ENCODE results near the gene ADAM17. TPM values are rescaled to one million over a fixed set of nuclear protein-coding genes. Genes with fewer than 3 reads are reported as not detected.

The ADAM17 gene
- total and polyA plus RNA-seq, 4 donors = 3.3 to 14.1 (median 7.9) TPM

GRCh38 chr2:9440058-9440727 is 115.4 kb downstream of the ADAM17 start:
- Histone ChIP-seq H3K36me3 (ENCODE audit: control insufficient read depth in 4 of 4, insufficient read depth in 3 of 4, low read depth in 1 of 4, low read length in 3 of 4) (peaks cover 12 to 49% (median 41%) of the 10 kb centered on the region in 4 donors), H3K27ac (ENCODE audit: low read depth in 1 of 2, low read length in 2 of 2) (no peak overlapping the region)

More at GRCh38 chr2:9440058-9440727, 115.4 kb downstream of the ADAM17 start:
- Histone ChIP-seq H3K4me1 (ENCODE audit: control insufficient read depth in 4 of 4, insufficient read depth in 4 of 4, low read length in 3 of 4) (no peaks in the 10 kb centered on the region), H3K9me3 (ENCODE audit: control insufficient read depth in 4 of 4, low read length in 3 of 4) (no peaks in the 10 kb centered on the region), H3K4me3 (ENCODE audit: low read depth in 1 of 3, low read length in 3 of 3) (no peak overlapping the region), H3K27me3 (ENCODE audit: control insufficient read depth in 4 of 4, insufficient read depth in 4 of 4, low read length in 3 of 4) (no peaks in the 10 kb centered on the region), H3K9ac (ENCODE audit: low read depth in 1 of 2, low read length in 2 of 2) (no peak overlapping the region)
- TF ChIP-seq MAX (IDR thresholded peaks at IDR 0.05) (no peak), JUND (IDR thresholded peaks at IDR 0.05) (no peak), REST (IDR thresholded peaks at IDR 0.05) (no peak), SP1 (IDR thresholded peaks at IDR 0.05) (no peak), ATF3 (IDR thresholded peaks at IDR 0.05) (no peak), RAD21 (IDR thresholded peaks at IDR 0.05) (no peak), YY1 (IDR thresholded peaks at IDR 0.05) (no peak), GABPA (IDR thresholded peaks at IDR 0.05 in 1 of 2, conservative IDR thresholded peaks at IDR 0.05 in 1 of 2) (no peak), FOXA2 (IDR thresholded peaks at IDR 0.05) (no peak), NR2F2 (IDR thresholded peaks at IDR 0.05) (no peak), HNF4A (conservative IDR thresholded peaks at IDR 0.05) (no peak), HNF4G (IDR thresholded peaks at IDR 0.05) (no peak), TAF1 (conservative IDR thresholded peaks at IDR 0.05) (no peak), FOXA1 (IDR thresholded peaks at IDR 0.05) (no peak), RXRA (IDR thresholded peaks at IDR 0.05) (no peak), EGR1 (IDR thresholded peaks at IDR 0.05; ENCODE audit: low read depth in 2 of 2) (no peak)
- TF ChIP-seq, protein P1, sequence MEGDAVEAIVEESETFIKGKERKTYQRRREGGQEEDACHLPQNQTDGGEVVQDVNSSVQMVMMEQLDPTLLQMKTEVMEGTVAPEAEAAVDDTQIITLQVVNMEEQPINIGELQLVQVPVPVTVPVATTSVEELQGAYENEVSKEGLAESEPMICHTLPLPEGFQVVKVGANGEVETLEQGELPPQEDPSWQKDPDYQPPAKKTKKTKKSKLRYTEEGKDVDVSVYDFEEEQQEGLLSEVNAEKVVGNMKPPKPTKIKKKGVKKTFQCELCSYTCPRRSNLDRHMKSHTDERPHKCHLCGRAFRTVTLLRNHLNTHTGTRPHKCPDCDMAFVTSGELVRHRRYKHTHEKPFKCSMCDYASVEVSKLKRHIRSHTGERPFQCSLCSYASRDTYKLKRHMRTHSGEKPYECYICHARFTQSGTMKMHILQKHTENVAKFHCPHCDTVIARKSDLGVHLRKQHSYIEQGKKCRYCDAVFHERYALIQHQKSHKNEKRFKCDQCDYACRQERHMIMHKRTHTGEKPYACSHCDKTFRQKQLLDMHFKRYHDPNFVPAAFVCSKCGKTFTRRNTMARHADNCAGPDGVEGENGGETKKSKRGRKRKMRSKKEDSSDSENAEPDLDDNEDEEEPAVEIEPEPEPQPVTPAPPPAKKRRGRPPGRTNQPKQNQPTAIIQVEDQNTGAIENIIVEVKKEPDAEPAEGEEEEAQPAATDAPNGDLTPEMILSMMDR (IDR thresholded peaks at IDR 0.05; ENCODE audit: low read depth, low read length, missing input control) = no peak
- TF ChIP-seq, protein P2, sequence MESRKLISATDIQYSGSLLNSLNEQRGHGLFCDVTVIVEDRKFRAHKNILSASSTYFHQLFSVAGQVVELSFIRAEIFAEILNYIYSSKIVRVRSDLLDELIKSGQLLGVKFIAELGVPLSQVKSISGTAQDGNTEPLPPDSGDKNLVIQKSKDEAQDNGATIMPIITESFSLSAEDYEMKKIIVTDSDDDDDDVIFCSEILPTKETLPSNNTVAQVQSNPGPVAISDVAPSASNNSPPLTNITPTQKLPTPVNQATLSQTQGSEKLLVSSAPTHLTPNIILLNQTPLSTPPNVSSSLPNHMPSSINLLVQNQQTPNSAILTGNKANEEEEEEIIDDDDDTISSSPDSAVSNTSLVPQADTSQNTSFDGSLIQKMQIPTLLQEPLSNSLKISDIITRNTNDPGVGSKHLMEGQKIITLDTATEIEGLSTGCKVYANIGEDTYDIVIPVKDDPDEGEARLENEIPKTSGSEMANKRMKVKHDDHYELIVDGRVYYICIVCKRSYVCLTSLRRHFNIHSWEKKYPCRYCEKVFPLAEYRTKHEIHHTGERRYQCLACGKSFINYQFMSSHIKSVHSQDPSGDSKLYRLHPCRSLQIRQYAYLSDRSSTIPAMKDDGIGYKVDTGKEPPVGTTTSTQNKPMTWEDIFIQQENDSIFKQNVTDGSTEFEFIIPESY (IDR thresholded peaks at IDR 0.05) = no peak
- WGBS = 95% methylated on average over 1 of the region's 1 CpG
- DNase-seq (ENCODE audit: low spot score) = no peak

All from liver (tissue), 9 donors.